Choroid plexus epithelial cell (primary cell): ENCODE results near the gene APLN.

Experiments used
- DNase-seq: peaks from one replicate; pipeline ENCODE4 v3.0.0-alpha.2; 2010; ENCODE audit warnings: low read depth
- H3K4me3 ChIP-seq: 2 replicates; pipeline ENCODE4 v1.5.1; 2011; ENCODE audit warnings: low read depth, mild to moderate bottlenecking, control low read depth, low read length, moderate library complexity
- CTCF ChIP-seq: conservative IDR thresholded peaks from 2 replicates; pipeline ENCODE4 v1.5.1; 2011; ENCODE audit warnings: low read depth, mild to moderate bottlenecking, control low read depth, inconsistent platforms, low read length, moderate library complexity

Gene APLN

DNA sequence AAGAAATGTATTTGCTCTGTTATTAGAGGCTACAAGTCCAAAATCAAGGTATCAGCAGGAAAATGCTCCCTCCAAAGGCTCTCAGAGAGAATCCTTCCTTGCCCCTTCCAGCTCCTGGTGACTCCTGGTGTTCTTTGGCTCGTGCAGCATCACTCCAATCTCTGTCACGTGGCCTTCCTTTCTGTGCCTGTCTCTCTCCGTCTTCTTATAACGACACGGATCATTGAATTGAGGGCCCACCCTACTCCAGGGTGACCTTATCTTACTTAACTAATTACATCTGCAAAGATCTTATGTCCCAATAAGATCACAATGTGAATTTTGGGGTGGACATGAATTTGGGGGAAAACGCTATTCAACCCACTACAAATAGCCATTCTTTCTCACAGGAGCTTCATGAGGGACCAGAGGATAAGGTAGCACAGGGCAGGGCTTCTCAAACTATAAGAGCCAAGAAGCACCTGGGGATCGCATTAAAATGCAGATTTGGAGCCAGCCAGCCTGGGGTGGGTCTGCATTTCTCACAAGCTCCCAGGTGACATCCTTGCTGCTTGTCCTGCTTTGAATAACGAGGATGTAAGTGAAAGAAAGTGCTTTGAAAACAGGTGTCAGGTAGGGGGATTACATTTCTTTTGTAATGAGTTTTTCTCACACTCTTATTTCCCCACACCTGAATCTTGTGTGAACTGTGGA, 41.9 kb upstream of the APLN start:
- no peak overlapping the region for H3K4me3 ChIP-seq
- DNase-seq = no peak
- no peak for TF ChIP-seq CTCF

DNA sequence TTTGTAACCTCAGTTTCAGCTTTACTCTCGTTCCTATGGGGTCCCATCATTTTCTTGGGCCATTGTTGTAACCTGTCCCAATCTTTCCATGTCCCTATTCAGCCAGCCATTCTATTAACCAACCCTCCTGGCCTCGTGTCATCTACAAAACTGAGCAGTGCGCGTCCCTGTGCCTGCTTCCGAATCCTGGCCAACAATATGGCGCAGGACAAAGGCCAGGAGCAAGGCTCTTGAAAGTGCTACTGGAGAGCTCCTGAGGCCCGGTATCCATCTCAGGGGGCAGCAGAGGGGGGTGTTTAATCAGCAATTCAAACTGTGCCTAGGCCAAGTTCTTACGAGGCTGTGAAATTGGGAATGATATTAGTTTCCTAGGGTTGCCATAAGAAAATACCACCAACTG, 41.2 kb upstream of the APLN start:
- DNase-seq = no peak
- H3K4me3 ChIP-seq = no peak overlapping the region
- TF ChIP-seq CTCF = no peak

DNA sequence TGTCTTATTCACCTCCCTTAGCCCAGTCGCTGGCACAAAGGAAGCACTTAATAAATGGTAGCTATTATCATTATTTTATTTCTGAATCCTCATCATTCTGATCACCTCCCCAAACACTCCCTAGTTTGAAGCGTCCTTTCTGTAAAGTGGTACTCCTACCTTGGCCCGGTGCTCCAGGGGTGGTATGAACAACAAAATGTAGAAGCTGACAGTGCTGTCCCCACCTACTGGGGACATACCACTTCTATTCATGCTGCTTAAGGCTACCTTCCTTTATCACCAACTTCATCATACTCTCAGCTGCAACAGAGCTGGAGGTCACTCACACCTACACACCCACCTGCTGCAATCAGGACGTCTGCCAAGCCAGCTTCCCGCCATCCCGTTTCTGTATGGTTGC, 40.8 kb upstream of the APLN start:
- TF ChIP-seq CTCF = no peak
- DNase-seq = no peak
- no peak overlapping the region for H3K4me3 ChIP-seq

- no peak overlapping the region for H3K4me3 ChIP-seq
- no peak for TF ChIP-seq CTCF
- no peak for DNase-seq
These were observed 40.0 kb upstream of the APLN start for GRCh38 chrX:129694805-129695204.

DNA sequence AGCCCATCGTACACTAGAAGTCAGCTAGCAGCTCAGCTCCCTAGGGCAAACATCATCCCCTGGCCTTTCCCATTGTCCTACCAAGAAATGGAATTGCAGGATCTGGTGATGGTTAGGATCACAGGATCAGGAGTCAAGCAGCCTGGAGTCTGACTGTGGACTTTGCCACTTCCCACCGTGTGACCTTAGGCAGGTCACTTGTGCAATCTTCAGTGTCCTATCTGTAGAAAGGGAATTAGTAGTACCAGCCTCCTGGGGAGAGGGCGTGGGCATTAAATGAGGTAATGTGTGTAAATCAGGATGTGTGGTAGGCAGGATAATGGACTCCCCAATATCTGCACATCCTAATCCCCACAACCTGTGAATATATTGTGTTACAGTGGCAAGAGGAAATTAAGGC, 38.6 kb upstream of the APLN start:
- DNase-seq = no peak
- no peak for TF ChIP-seq CTCF
- H3K4me3 ChIP-seq = no peak overlapping the region

DNA sequence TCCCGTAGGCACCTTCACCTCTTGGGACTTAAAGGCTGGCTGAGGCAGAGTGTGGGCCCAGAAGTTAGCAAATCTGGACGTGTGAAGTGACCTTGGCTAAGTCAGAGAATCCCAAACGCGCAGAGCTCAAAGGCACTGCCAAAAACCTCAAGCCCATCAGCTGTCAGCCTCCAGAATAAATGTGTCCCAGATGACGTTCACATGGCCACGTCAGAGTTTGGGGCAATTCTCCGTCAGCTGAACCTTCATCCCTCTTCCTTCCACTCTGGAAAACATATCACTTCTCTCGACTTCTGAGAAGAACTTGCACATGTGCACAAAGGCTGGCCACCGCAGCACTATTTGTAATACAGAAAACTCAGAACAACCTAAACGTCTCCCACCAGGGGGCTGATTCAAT, 35.7 kb upstream of the APLN start:
- no peak for TF ChIP-seq CTCF
- DNase-seq = no peak

GRCh38 chrX:129689796-129690195, 35.0 kb upstream of the APLN start:
- no peak for TF ChIP-seq CTCF
- no peak for DNase-seq
- H3K4me3 ChIP-seq = no peak overlapping the region

More for the DNA sequence above, 35.7 kb upstream of the APLN start:
- H3K4me3 ChIP-seq = no peak overlapping the region
